Esophagus muscularis mucosa (tissue), 3 donors: ENCODE measurements around the gene IQSEC3.

Experiments used
- POLR2A ChIP-seq: fragments of 450-650 bp; IDR thresholded peaks from one replicate; pipeline ENCODE4 v1.6.1; 2017; ENCODE audit warnings: antibody characterized with exemption, moderate library complexity, mild to moderate bottlenecking, low read depth
- POLR2AphosphoS5 ChIP-seq, 2 donors: sonication (generic); formaldehyde crosslinking; IDR thresholded peaks; one replicate each; pipeline ENCODE4 v1.6.1; 2017; ENCODE audit warnings: antibody characterized with exemption in 2 of 2
- TF ChIP-seq, protein P1 (sequence below), 3 experiments: fragments of 200-600 bp in 2 of 3; fragments of 450-650 bp in 1 of 3; sonication (generic) in 2 of 3; IDR thresholded peaks; one replicate each; pipeline ENCODE4 v1.5.1; 2017 to 2019; ENCODE audit warnings: antibody characterized with exemption in 3 of 3, mild to moderate bottlenecking in 2 of 3, moderate library complexity in 1 of 3

DNA sequence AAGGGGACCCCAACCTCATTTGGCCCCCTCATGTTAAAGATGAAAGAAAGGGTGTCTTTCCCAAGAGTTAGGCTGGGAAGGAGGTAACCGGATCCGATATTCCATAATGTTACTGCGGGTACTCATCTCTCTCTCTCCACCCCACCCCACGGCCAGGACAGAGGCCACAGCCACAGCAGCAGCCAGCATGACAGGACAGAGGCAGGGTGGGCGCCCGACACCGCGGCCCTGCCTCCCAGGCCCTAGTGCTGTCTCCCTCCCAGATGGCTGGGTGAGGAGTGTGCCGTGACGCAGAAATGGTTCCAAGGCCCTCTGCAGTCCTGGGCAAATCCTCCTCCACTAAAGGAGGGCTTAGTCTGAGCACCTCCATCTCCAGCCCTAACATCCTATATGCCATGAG, 141.2 kb downstream of the IQSEC3 start:
- no peak for TF ChIP-seq POLR2AphosphoS5 (IDR thresholded peaks at IDR 0.05)
- TF ChIP-seq, protein P1, sequence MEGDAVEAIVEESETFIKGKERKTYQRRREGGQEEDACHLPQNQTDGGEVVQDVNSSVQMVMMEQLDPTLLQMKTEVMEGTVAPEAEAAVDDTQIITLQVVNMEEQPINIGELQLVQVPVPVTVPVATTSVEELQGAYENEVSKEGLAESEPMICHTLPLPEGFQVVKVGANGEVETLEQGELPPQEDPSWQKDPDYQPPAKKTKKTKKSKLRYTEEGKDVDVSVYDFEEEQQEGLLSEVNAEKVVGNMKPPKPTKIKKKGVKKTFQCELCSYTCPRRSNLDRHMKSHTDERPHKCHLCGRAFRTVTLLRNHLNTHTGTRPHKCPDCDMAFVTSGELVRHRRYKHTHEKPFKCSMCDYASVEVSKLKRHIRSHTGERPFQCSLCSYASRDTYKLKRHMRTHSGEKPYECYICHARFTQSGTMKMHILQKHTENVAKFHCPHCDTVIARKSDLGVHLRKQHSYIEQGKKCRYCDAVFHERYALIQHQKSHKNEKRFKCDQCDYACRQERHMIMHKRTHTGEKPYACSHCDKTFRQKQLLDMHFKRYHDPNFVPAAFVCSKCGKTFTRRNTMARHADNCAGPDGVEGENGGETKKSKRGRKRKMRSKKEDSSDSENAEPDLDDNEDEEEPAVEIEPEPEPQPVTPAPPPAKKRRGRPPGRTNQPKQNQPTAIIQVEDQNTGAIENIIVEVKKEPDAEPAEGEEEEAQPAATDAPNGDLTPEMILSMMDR (IDR thresholded peaks at IDR 0.05): no peak
- TF ChIP-seq POLR2A: no peak
